DND-41 (cell line): ENCODE data around the gene PRKAG2.

ENCODE experiments used
- ATAC-seq: fragments of 200-7000 bp; cut with Tn5 transposase; 3 replicates; pipeline ENCODE4 v1.9.1; 2021; ENCODE audit warnings: low read depth; ENCODE audit not compliant: insufficient read depth
- DNase-seq: peaks from one replicate; pipeline ENCODE4 v3.0.0-alpha.2; 2020
- H2AFZ ChIP-seq: 2 replicates; pipeline ENCODE4 v1.6.0; 2012; ENCODE audit warnings: low read depth, low read length
- H3K27ac ChIP-seq: 2 replicates; pipeline ENCODE4 v1.5.1; 2012; ENCODE audit warnings: low read length, inconsistent platforms
- H3K27me3 ChIP-seq: fragments of 200-600 bp; sonication (generic); 2 replicates; pipeline ENCODE4 v1.6.0; 2012; ENCODE audit warnings: low read length, mild to moderate bottlenecking, inconsistent platforms; ENCODE audit not compliant: insufficient read depth, poor library complexity
- H3K36me3 ChIP-seq: 2 replicates; pipeline ENCODE4 v1.5.1; 2012; ENCODE audit warnings: low read length, inconsistent platforms; ENCODE audit not compliant: insufficient read depth
- H3K4me1 ChIP-seq: 2 replicates; pipeline ENCODE4 v1.5.1; 2012; ENCODE audit warnings: mild to moderate bottlenecking, low read length; ENCODE audit not compliant: insufficient read depth
- H3K4me2 ChIP-seq: 2 replicates; pipeline ENCODE4 v1.6.0; 2012; ENCODE audit warnings: mild to moderate bottlenecking, moderate library complexity, low read length, inconsistent platforms; ENCODE audit not compliant: insufficient read depth
- H3K4me3 ChIP-seq, 2 experiments: fragments of 200-600 bp in 1 of 2; shearing (Covaris generic) in 1 of 2; 2 replicates each; pipeline ENCODE4 v1.5.1; 2012 to 2016; ENCODE audit warnings: inconsistent platforms in 2 of 2, low read length in 2 of 2, mild to moderate bottlenecking in 2 of 2, low read depth in 1 of 2, moderate library complexity in 1 of 2
- H3K79me2 ChIP-seq: 2 replicates; pipeline ENCODE4 v1.6.0; 2012; ENCODE audit warnings: low read length, inconsistent platforms; ENCODE audit not compliant: insufficient read depth
- H3K9ac ChIP-seq: 2 replicates; pipeline ENCODE4 v1.6.0; 2012; ENCODE audit warnings: low read depth, mild to moderate bottlenecking, inconsistent platforms, low read length, moderate library complexity
- H3K9me3 ChIP-seq: 2 replicates; pipeline ENCODE4 v1.5.1; 2012; ENCODE audit warnings: low read length, moderate library complexity, mild to moderate bottlenecking, inconsistent platforms; ENCODE audit not compliant: insufficient read depth, severe bottlenecking
- H4K20me1 ChIP-seq: 2 replicates; pipeline ENCODE4 v1.6.0; 2012; ENCODE audit warnings: low read length; ENCODE audit not compliant: insufficient read depth
- CTCF ChIP-seq: IDR thresholded peaks from 2 replicates; pipeline ENCODE4 v1.5.1; 2012; ENCODE audit warnings: borderline replicate concordance, low read length, moderate library complexity, mild to moderate bottlenecking; ENCODE audit not compliant: poor library complexity, severe bottlenecking; ENCODE audit errors: extremely low read depth
- EZH2 ChIP-seq: IDR thresholded peaks from 3 replicates; pipeline ENCODE4 v1.6.1; 2012; ENCODE audit warnings: borderline replicate concordance, low read depth, mild to moderate bottlenecking, moderate library complexity, low read length, inconsistent platforms; ENCODE audit not compliant: severe bottlenecking

The PRKAG2 gene

GRCh38 chr7:151896086-151896485 lies 19.2 kb upstream of the PRKAG2 start:
- H4K20me1 ChIP-seq, result no peaks in the 10 kb centered on the region
- peaks cover 8% of the 10 kb centered on the region for H3K27me3 ChIP-seq
- H3K4me3 ChIP-seq, result no peak overlapping the region
- no peak overlapping the region for H2AFZ ChIP-seq
- H3K27ac ChIP-seq, result no peak overlapping the region
- no peaks in the 10 kb centered on the region for H3K9me3 ChIP-seq
- no peak overlapping the region for H3K9ac ChIP-seq
- H3K36me3 ChIP-seq, result no peaks in the 10 kb centered on the region
- no peak for TF ChIP-seq CTCF
- no peak for TF ChIP-seq EZH2
- no peaks in the 10 kb centered on the region for H3K4me1 ChIP-seq
- no peak for DNase-seq
- H3K4me2 ChIP-seq, result no peak overlapping the region
- no peak for ATAC-seq
- no peaks in the 10 kb centered on the region for H3K79me2 ChIP-seq

GRCh38 chr7:151895631-151896031 lies 18.7 kb upstream of the PRKAG2 start:
- ATAC-seq, result no peak
- H2AFZ ChIP-seq, result no peak overlapping the region
- H3K9me3 ChIP-seq, result no peaks in the 10 kb centered on the region
- no peak for TF ChIP-seq CTCF
- no peak for TF ChIP-seq EZH2
- no peak for DNase-seq
- H3K4me2 ChIP-seq, result no peak overlapping the region
- no peaks in the 10 kb centered on the region for H3K36me3 ChIP-seq
- no peak overlapping the region for H3K9ac ChIP-seq
- H3K4me1 ChIP-seq, result no peaks in the 10 kb centered on the region
- H3K4me3 ChIP-seq, result no peak overlapping the region
- H3K27me3 ChIP-seq, result peaks cover 9% of the 10 kb centered on the region
- no peaks in the 10 kb centered on the region for H4K20me1 ChIP-seq
- no peaks in the 10 kb centered on the region for H3K79me2 ChIP-seq
- H3K27ac ChIP-seq, result no peak overlapping the region

- H3K4me1 ChIP-seq, result no peaks in the 10 kb centered on the region
- no peaks in the 10 kb centered on the region for H3K79me2 ChIP-seq
- peaks cover 9% of the 10 kb centered on the region for H3K27me3 ChIP-seq
- H3K4me2 ChIP-seq, result no peak overlapping the region
- no peak overlapping the region for H3K9ac ChIP-seq
- DNase-seq, result no peak
- no peak overlapping the region for H2AFZ ChIP-seq
- H3K36me3 ChIP-seq, result no peaks in the 10 kb centered on the region
- ATAC-seq, result no peak
- no peaks in the 10 kb centered on the region for H3K9me3 ChIP-seq
- no peak overlapping the region for H3K27ac ChIP-seq
- no peaks in the 10 kb centered on the region for H4K20me1 ChIP-seq
- no peak overlapping the region for H3K4me3 ChIP-seq
- TF ChIP-seq CTCF, result no peak
Measured at GRCh38 chr7:151895008-151895630, 18.2 kb upstream of the PRKAG2 start.
